Upper lobe of right lung (tissue), 1 donor: ENCODE measurements around the gene SLC2A4. TPM values are rescaled to one million over a fixed set of nuclear protein-coding genes. Genes with fewer than 3 reads are reported as not detected.

Experiments
- ATAC-seq: fragments of 200-7000 bp; cut with Tn5 transposase; one replicate; pipeline ENCODE4 v1.9.1; 2020; ENCODE audit warnings: mild to moderate bottlenecking, moderate library complexity
- DNase-seq: peaks from one replicate; pipeline ENCODE4 v3.0.0-alpha.2; 2020
- H3K27ac ChIP-seq: fragments of 200-600 bp; one replicate; pipeline ENCODE4 v1.8.0; 2022
- H3K27me3 ChIP-seq: fragments of 200-600 bp; one replicate; pipeline ENCODE4 v1.8.0; 2022; ENCODE audit warnings: mild to moderate bottlenecking
- H3K36me3 ChIP-seq: fragments of 200-600 bp; one replicate; pipeline ENCODE4 v1.8.0; 2022
- H3K4me1 ChIP-seq: fragments of 200-600 bp; one replicate; pipeline ENCODE4 v1.8.0; 2022
- H3K4me3 ChIP-seq: fragments of 200-600 bp; one replicate; pipeline ENCODE4 v1.8.0; 2022; ENCODE audit warnings: mild to moderate bottlenecking
- H3K9me3 ChIP-seq: fragments of 200-600 bp; one replicate; pipeline ENCODE4 v1.8.0; 2022
- CTCF ChIP-seq: fragments of 200-600 bp; IDR thresholded peaks from one replicate; pipeline ENCODE4 v1.8.0; 2022; ENCODE audit warnings: antibody characterized with exemption
- intact Hi-C: fragments of 100-400 bp; cut with DNase I; formaldehyde crosslinking; loops from one replicate; pipeline ENCODE4 v1.11.0; 2022
- total RNA-seq: library from RNA; stranded (reverse); fragmentation: NEBNext Ultra II Directional; extraction: Animal tissue kit (Norgen Biotek cat#: 25700); gene quantifications from one replicate; pipeline ENCODE4 v1.2.1, GENCODE V29; 2021
- donor health status: DM: no; HTN: yes; CAD: no; lungs with severe emphysema.

SLC2A4 gene
- total RNA-seq, 1 donor from 2014 or later: 1.6 TPM

GRCh38 chr17:7290685-7291084 is 9.2 kb downstream of the SLC2A4 start:
- H3K4me3 ChIP-seq: no peak overlapping the region
- no peak for DNase-seq
- intact Hi-C loops: no loop called here
- no peaks in the 10 kb centered on the region for H3K9me3 ChIP-seq
- H3K4me1 ChIP-seq: peaks cover 8% of the 10 kb centered on the region
- no peaks in the 10 kb centered on the region for H3K36me3 ChIP-seq
- TF ChIP-seq CTCF: no peak
- H3K27me3 ChIP-seq: peaks cover 45% of the 10 kb centered on the region
- no peak for ATAC-seq
- no peak overlapping the region for H3K27ac ChIP-seq

GRCh38 chr17:7292194-7292593 is 10.7 kb downstream of the SLC2A4 start:
- H3K4me1 ChIP-seq: peaks cover 20% of the 10 kb centered on the region
- no peaks in the 10 kb centered on the region for H3K9me3 ChIP-seq
- no peak for TF ChIP-seq CTCF
- ATAC-seq (no peak), DNase-seq (no peak)
- intact Hi-C loops: no loop called here
- H3K27me3 ChIP-seq: peaks cover 47% of the 10 kb centered on the region
- H3K36me3 ChIP-seq: no peaks in the 10 kb centered on the region
- H3K4me3 ChIP-seq: no peak overlapping the region
- H3K27ac ChIP-seq: no peak overlapping the region

GRCh38 chr17:7292729-7293128 is 11.2 kb downstream of the SLC2A4 start:
- DNase-seq (no peak), ATAC-seq (no peak)
- Histone ChIP-seq H3K4me3 (no peak overlapping the region), H3K27me3 (peaks cover 41% of the 10 kb centered on the region), H3K4me1 (peaks cover 20% of the 10 kb centered on the region), H3K27ac (no peak overlapping the region), H3K36me3 (no peaks in the 10 kb centered on the region), H3K9me3 (no peaks in the 10 kb centered on the region)
- intact Hi-C loops: no loop called here
- no peak for TF ChIP-seq CTCF

- intact Hi-C loops: no loop called here
- TF ChIP-seq CTCF: no peak
- DNase-seq: no peak
- no peaks in the 10 kb centered on the region for H3K36me3 ChIP-seq
- H3K4me3 ChIP-seq: no peak overlapping the region
- H3K27ac ChIP-seq: no peak overlapping the region
- no peak for ATAC-seq
- peaks cover 20% of the 10 kb centered on the region for H3K4me1 ChIP-seq
- no peaks in the 10 kb centered on the region for H3K9me3 ChIP-seq
- H3K27me3 ChIP-seq: peaks cover 37% of the 10 kb centered on the region
Measured at GRCh38 chr17:7293159-7293558, 11.6 kb downstream of the SLC2A4 start.

- Histone ChIP-seq H3K36me3 (no peaks in the 10 kb centered on the region), H3K4me1 (peaks cover 20% of the 10 kb centered on the region), H3K27me3 (peaks cover 37% of the 10 kb centered on the region), H3K9me3 (no peaks in the 10 kb centered on the region), H3K27ac (no peak overlapping the region), H3K4me3 (peak overlapping the region; percentile 29)
- intact Hi-C loops: no loop called here
- TF ChIP-seq CTCF: no peak
- peak; percentile 3 for ATAC-seq
- peak; percentile 80 for DNase-seq
Measured at GRCh38 chr17:7293816-7294613, 12.5 kb downstream of the SLC2A4 start.
